ENCODE measurements around the gene C3. TPM values are rescaled to one million over a fixed set of nuclear protein-coding genes. Genes with fewer than 3 reads are reported as not detected.

C3 gene
- total and polyA plus RNA-seq, 10 donors = 5.8 to 182 (median 27.5) TPM

DNA sequence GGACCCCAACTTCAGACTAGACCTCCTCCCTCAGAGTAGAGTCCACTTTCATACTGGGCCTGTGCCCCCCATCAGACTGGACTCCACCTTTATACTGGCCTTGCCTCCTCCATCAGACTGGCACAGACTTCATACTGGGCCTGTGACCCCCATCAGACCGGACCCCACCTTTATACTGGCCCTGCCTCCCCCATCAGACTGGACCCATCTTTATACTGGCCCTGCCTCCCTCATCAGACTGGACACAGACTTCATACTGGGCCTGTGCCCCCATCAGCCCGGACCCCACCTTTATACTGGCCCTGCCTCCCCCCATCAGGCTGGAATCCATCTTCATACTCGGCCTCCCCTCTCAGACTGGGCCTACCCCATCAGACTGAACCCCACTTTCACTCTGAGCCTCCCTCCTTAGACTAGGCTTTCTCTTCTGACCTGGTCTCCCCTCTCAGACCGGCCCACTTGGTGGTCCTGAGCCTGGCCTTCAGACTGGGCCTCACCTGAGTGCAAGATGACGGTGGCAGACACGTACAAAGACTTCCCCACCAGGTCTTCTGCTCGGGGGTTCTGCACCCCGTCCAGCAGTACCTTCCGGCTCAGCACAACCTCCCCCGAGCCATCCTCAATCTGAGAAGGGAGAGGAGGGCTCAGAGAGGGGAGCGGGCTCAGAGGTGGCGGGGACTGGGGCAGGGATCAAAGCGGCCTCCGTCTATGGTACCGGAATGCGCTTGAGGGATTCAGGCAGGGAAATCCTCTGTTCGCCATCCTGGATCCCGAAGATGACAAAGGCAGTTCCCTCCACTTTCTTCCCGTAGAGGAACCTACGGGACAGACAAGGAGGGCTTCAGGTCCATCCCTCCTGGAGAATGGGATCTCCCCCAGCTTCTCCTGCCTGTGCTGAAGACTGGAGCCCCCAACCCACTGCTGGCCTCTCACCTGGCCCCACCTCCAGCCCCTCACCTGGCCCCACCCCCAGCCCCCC, 7.5 kb downstream of the C3 start:
- DNase-seq = peak; percentile 44
- WGBS, 5 donors = 90 to 94% (median 91%) methylated on average over 20 of the region's 20 CpGs
- peaks cover 0 to 8% (median 3%) of the 10 kb centered on the region in 6 donors for H3K4me1 ChIP-seq

GRCh38 chr19:6712231-6712630, 8.2 kb downstream of the C3 start:
- no peaks in the 10 kb centered on the region for H3K9me3 ChIP-seq
- peak; percentile 47 for DNase-seq
- no peak overlapping the region for H3K4me3 ChIP-seq
- H3K4me1 ChIP-seq = peaks cover 0 to 8% (median 3%) of the 10 kb centered on the region in 6 donors
- 89 to 93% (median 92%) methylated on average over 12 to 16 of the region's 16 CpGs for WGBS, 5 donors
- no peaks in the 10 kb centered on the region for H3K36me3 ChIP-seq
- H3K27me3 ChIP-seq (replicated peaks in 1 of 7) = peaks cover 0 to 55% (median 19%) of the 10 kb centered on the region in 7 donors
- no peak for TF ChIP-seq POLR2AphosphoS5 (IDR thresholded peaks at IDR 0.05)
- TF ChIP-seq POLR2A (IDR thresholded peaks at IDR 0.05) = no peak
- TF ChIP-seq, protein P1, sequence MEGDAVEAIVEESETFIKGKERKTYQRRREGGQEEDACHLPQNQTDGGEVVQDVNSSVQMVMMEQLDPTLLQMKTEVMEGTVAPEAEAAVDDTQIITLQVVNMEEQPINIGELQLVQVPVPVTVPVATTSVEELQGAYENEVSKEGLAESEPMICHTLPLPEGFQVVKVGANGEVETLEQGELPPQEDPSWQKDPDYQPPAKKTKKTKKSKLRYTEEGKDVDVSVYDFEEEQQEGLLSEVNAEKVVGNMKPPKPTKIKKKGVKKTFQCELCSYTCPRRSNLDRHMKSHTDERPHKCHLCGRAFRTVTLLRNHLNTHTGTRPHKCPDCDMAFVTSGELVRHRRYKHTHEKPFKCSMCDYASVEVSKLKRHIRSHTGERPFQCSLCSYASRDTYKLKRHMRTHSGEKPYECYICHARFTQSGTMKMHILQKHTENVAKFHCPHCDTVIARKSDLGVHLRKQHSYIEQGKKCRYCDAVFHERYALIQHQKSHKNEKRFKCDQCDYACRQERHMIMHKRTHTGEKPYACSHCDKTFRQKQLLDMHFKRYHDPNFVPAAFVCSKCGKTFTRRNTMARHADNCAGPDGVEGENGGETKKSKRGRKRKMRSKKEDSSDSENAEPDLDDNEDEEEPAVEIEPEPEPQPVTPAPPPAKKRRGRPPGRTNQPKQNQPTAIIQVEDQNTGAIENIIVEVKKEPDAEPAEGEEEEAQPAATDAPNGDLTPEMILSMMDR (IDR thresholded peaks at IDR 0.05 in 8 of 11, conservative IDR thresholded peaks at IDR 0.05 in 3 of 11) = no peak
- intact Hi-C loops (cut with DNase I; ENCODE audit: low total_unique reads) = no loop called here
- H3K27ac ChIP-seq = no peak overlapping the region

More for the DNA sequence above, 7.5 kb downstream of the C3 start:
- H3K27me3 ChIP-seq (replicated peaks in 1 of 7) = peaks cover 0 to 48% (median 19%) of the 10 kb centered on the region in 7 donors
- no peaks in the 10 kb centered on the region for H3K9me3 ChIP-seq
- TF ChIP-seq POLR2AphosphoS5 (IDR thresholded peaks at IDR 0.05) (no peak), POLR2A (IDR thresholded peaks at IDR 0.05) (no peak)
- TF ChIP-seq, protein P1 (IDR thresholded peaks at IDR 0.05 in 8 of 11, conservative IDR thresholded peaks at IDR 0.05 in 3 of 11) = no peak
- H3K27ac ChIP-seq = no peak overlapping the region
- intact Hi-C loops (cut with DNase I; ENCODE audit: low total_unique reads) = no loop called here
- no peaks in the 10 kb centered on the region for H3K36me3 ChIP-seq
- no peak overlapping the region for H3K4me3 ChIP-seq

DNA sequence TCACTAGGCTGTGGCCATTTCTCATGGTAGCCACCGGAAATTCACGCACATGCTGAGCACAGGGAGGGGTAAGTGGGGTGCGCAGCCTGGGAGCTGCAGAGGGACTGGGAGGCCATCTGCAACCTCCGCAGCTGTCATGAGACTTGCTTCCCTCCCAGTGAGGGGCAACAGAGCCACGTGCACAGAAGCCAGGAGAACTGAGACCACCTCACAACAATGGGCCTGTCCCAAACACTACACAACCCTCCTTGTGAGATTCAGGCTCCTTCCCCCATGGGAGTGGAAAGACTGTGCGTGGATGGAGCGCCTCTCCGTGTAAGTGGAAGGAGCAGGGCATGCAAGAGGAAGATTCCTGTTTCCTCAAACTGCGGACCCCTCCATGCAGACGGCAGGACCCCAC, 8.8 kb downstream of the C3 start:
- Histone ChIP-seq H3K9me3 (no peaks in the 10 kb centered on the region), H3K4me3 (no peak overlapping the region), H3K4me1 (peaks cover 0 to 8% (median 3%) of the 10 kb centered on the region in 6 donors), H3K36me3 (no peaks in the 10 kb centered on the region), H3K27ac (no peak overlapping the region), H3K27me3 (replicated peaks in 1 of 7) (peaks cover 0 to 53% (median 19%) of the 10 kb centered on the region in 7 donors)
- 75 to 81% (median 79%) methylated on average over 10 of the region's 10 CpGs for WGBS, 5 donors
- TF ChIP-seq, protein P1 (IDR thresholded peaks at IDR 0.05 in 8 of 11, conservative IDR thresholded peaks at IDR 0.05 in 3 of 11) = no peak
- no peak for TF ChIP-seq POLR2AphosphoS5 (IDR thresholded peaks at IDR 0.05)
- TF ChIP-seq POLR2A (IDR thresholded peaks at IDR 0.05) = no peak
- DNase-seq = peak; percentile 40
- intact Hi-C loops (cut with DNase I; ENCODE audit: low total_unique reads) = no loop called here

DNA sequence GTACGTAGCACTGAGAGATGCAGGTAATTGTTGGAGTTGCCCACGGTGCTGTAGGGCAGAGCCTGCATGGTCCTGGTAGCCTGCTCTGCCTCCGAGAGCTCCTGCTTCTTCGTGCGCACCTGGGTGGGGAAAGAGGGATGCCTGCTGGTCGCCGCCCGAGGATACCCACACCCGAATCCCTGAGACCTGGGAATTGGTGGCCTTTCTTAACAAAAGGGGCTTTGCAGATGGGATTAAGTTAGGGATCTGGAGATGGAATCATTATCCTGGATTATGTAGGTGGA, 9.4 kb downstream of the C3 start:
- H3K36me3 ChIP-seq = no peaks in the 10 kb centered on the region
- intact Hi-C loops (cut with DNase I; ENCODE audit: low total_unique reads) = no loop called here
- 51 to 64% (median 54%) methylated on average over 9 of the region's 9 CpGs for WGBS, 5 donors
- TF ChIP-seq, protein P1 (IDR thresholded peaks at IDR 0.05 in 8 of 11, conservative IDR thresholded peaks at IDR 0.05 in 3 of 11) = no peak
- TF ChIP-seq POLR2A (IDR thresholded peaks at IDR 0.05) = no peak
- no peak for TF ChIP-seq POLR2AphosphoS5 (IDR thresholded peaks at IDR 0.05)
- peaks cover 0 to 8% (median 3%) of the 10 kb centered on the region in 6 donors for H3K4me1 ChIP-seq
- H3K27ac ChIP-seq = no peak overlapping the region
- no peak for DNase-seq
- H3K27me3 ChIP-seq (replicated peaks in 1 of 7) = peaks cover 0 to 53% (median 19%) of the 10 kb centered on the region in 7 donors
- H3K9me3 ChIP-seq = no peaks in the 10 kb centered on the region
- no peak overlapping the region for H3K4me3 ChIP-seq

All from spleen (tissue), 11 donors.